HepG2 (cell line): ENCODE results near the gene PRKAR1B. TPM values are rescaled to one million over a fixed set of nuclear protein-coding genes. Genes with fewer than 3 reads are reported as not detected.

Source experiments
- ATAC-seq: fragments of 200-7000 bp; cut with Tn5 transposase; 3 replicates; pipeline ENCODE4 v1.9.1; 2020; ENCODE audit warnings: mild to moderate bottlenecking, moderate library complexity
- BruUV-seq: library from RNA; stranded (reverse); fragments of 400-500 nt; replicated peaks from 2 replicates; lab custom pipeline; 2021; lab: Mats Ljungman, UMichigan
- CTCF ChIA-PET: fragments of 300-600 bp; formaldehyde crosslinking; extraction: SDS; loops from one replicate; lab custom pipeline; 2021; ENCODE audit warnings: low total read pairs, inconsistent platforms, low intra/inter-chr PET ratio; lab: Yijun Ruan, JAX
- POLR2A ChIA-PET: fragments of 350-600 bp; sonication (Branson Sonifier 250); formaldehyde crosslinking; loops from one replicate; lab custom pipeline; 2020; ENCODE audit warnings: antibody characterized with exemption, inconsistent platforms; lab: Yijun Ruan, JAX
- DNase-seq: peaks from one replicate; pipeline ENCODE4 v3.0.0-alpha.2; 2015; ENCODE audit warnings: low spot score
- FAIRE-seq: peaks from 3 replicates; lab custom pipeline; 2011; peaks lifted over from hg19 to GRCh38; lab: Jason Lieb, UNC
- H2AFZ ChIP-seq: one replicate; pipeline ENCODE4 v1.6.1; 2011; ENCODE audit warnings: low read length, inconsistent platforms
- H3K27ac ChIP-seq: fragments of 300-600 bp; 3 replicates; pipeline ENCODE4 v1.8.0; 2011; ENCODE audit warnings: mixed run types, mild to moderate bottlenecking, mixed read lengths, low read length, inconsistent platforms; ENCODE audit not compliant: insufficient read depth; ENCODE audit errors: extremely low read length
- H3K27me3 ChIP-seq, 2 experiments: fragments of 200-600 bp in 1 of 2; 2 replicates in 1 of 2; 3 replicates in 1 of 2; pipeline versions ENCODE4 v1.6.0 to v1.8.0; 2011; ENCODE audit warnings: low read length in 2 of 2, mild to moderate bottlenecking in 2 of 2, moderate library complexity in 2 of 2, inconsistent platforms in 1 of 2; ENCODE audit not compliant: insufficient read depth in 2 of 2, control insufficient read depth in 1 of 2
- H3K36me3 ChIP-seq, 2 experiments: fragments of 200-600 bp in 1 of 2; replicated peaks in 1 of 2; 2 replicates in 1 of 2; 3 replicates in 1 of 2; pipeline versions ENCODE4 v1.5.1 to v1.8.0; 2011; ENCODE audit warnings: low read length in 2 of 2, inconsistent platforms in 1 of 2; ENCODE audit not compliant: insufficient read depth in 2 of 2, control insufficient read depth in 1 of 2
- H3K4me1 ChIP-seq: 2 replicates; pipeline ENCODE4 v1.5.1; 2012; ENCODE audit warnings: low read length, inconsistent platforms; ENCODE audit not compliant: insufficient read depth
- H3K4me2 ChIP-seq: 2 replicates; pipeline ENCODE4 v1.6.0; 2011; ENCODE audit warnings: low read depth, low read length, inconsistent platforms
- H3K4me3 ChIP-seq, 3 experiments: fragments of 200-600 bp in 1 of 3; sonication (generic), shearing (Covaris generic) in 1 of 3; replicated peaks in 1 of 3; 2 replicates each; pipeline ENCODE4 v1.5.1; 2011 to 2016; ENCODE audit warnings: low read length in 3 of 3, inconsistent platforms in 2 of 3, low read depth in 2 of 3, mild to moderate bottlenecking in 2 of 3, control low read depth in 1 of 3, mixed read lengths in 1 of 3; ENCODE audit not compliant: insufficient read depth in 1 of 3
- H3K79me2 ChIP-seq: one replicate; pipeline ENCODE4 v1.6.1; 2011; ENCODE audit warnings: low read length, inconsistent platforms; ENCODE audit not compliant: insufficient read depth
- H3K9ac ChIP-seq: 2 replicates; pipeline ENCODE4 v1.6.0; 2011; ENCODE audit warnings: mild to moderate bottlenecking, low read depth, low read length, inconsistent platforms; ENCODE audit not compliant: insufficient read depth
- H3K9me3 ChIP-seq: 2 replicates; pipeline ENCODE4 v1.5.1; 2012; ENCODE audit warnings: mild to moderate bottlenecking, low read length
- H4K20me1 ChIP-seq: 2 replicates; pipeline ENCODE4 v1.6.0; 2011; ENCODE audit warnings: inconsistent platforms, mild to moderate bottlenecking, low read length, moderate library complexity; ENCODE audit not compliant: insufficient read depth
- ATF3 ChIP-seq: sonication (generic); formaldehyde crosslinking; IDR thresholded peaks from 2 replicates; pipeline ENCODE4 v1.4.0; 2020; ENCODE audit warnings: missing genetic modification reagents
- FOXK2 ChIP-seq: fragments of 450-650 bp; IDR thresholded peaks from 2 replicates; pipeline ENCODE4 v1.6.1; 2016
- PLSCR1 ChIP-seq: sonication (generic); formaldehyde crosslinking; IDR thresholded peaks from 2 replicates; pipeline ENCODE4 v1.5.0; 2020; ENCODE audit warnings: missing genetic modification reagents, mild to moderate bottlenecking, borderline replicate concordance
- POLR2A ChIP-seq, 2 experiments: IDR thresholded peaks; 2 replicates each; pipeline ENCODE4 v1.6.1; 2011; ENCODE audit warnings: low read depth in 2 of 2, low read length in 2 of 2, mild to moderate bottlenecking in 1 of 2, moderate library complexity in 1 of 2; ENCODE audit not compliant: insufficient read depth in 1 of 2
- SP4 ChIP-seq: sonication (generic); formaldehyde crosslinking; IDR thresholded peaks from 2 replicates; pipeline ENCODE4 v1.8.1; 2023; ENCODE audit warnings: mild to moderate bottlenecking, missing genetic modification reagents
- TFAP4 ChIP-seq: sonication (generic); IDR thresholded peaks from 2 replicates; pipeline ENCODE4 v1.6.1; 2016; ENCODE audit warnings: low read depth, borderline replicate concordance
- ZNF512 ChIP-seq: sonication (generic); formaldehyde crosslinking; IDR thresholded peaks from 2 replicates; pipeline ENCODE4 v1.4.0; 2020; ENCODE audit warnings: mild to moderate bottlenecking, missing genetic modification reagents
- WGBS: methylation state at CpG from one replicate; pipeline ENCODE4 v1.1.6; 2017; ENCODE audit warnings: low lambda C conversion rate; 5-methylcytosine and 5-hydroxymethylcytosine counted together
- in situ Hi-C: cut with HindIII; loops from 2 replicates; pipeline ENCODE4 v1.10.0; 2017; ENCODE audit warnings: low pct_unique_long_range_greater_than_20kb; ENCODE audit not compliant: extremely low pct_ligation_motif_present
- intact Hi-C: fragments of 100-400 bp; cut with micrococcal nuclease; formaldehyde crosslinking; loops from one replicate; pipeline ENCODE4 v1.10.0; 2022; ENCODE audit not compliant: unreplicated experiment
- polyA plus RNA-seq, 8 experiments: library from polyadenylated mRNA; depleted of rRNA in 3 of 8; stranded (reverse) in 7 of 8; unstranded in 1 of 8; fragments of >200 nt; fragmentation: Illumina TruSeq in 4 of 8; extraction: Trizol in 4 of 8; gene quantifications; 2 replicates each; pipeline versions ENCODE4 v1.2.1 to v1.2.3, GENCODE V29; 2011 to 2016; ENCODE audit warnings: low read depth in 4 of 8, missing spikeins in 1 of 8, mixed read lengths in 1 of 8; ENCODE audit not compliant: insufficient read depth in 1 of 8
- total RNA-seq, 5 experiments: library from RNA; depleted of rRNA; stranded (reverse); fragments of >200 nt; fragmentation: Illumina TruSeq; extraction: Trizol; gene quantifications; 2 replicates each; pipeline ENCODE4 v1.2.3, GENCODE V29; 2016; ENCODE audit warnings: low read depth in 1 of 5
- TF ChIP-seq, protein P1 (sequence below): sonication (generic); formaldehyde crosslinking; IDR thresholded peaks from 2 replicates; pipeline ENCODE4 v1.5.0; 2020; ENCODE audit warnings: mild to moderate bottlenecking, missing genetic modification reagents
- TF ChIP-seq, protein P2 (sequence below): sonication (generic); formaldehyde crosslinking; IDR thresholded peaks from 2 replicates; pipeline ENCODE4 v1.4.0; 2020; ENCODE audit warnings: missing genetic modification reagents, borderline replicate concordance

Gene PRKAR1B
- total and polyA plus RNA-seq, 2 of the 13 experiments (the other 11 are each of a cell fraction or from before 2014, with no cell fraction given): 7.9 to 28.2 TPM

DNA sequence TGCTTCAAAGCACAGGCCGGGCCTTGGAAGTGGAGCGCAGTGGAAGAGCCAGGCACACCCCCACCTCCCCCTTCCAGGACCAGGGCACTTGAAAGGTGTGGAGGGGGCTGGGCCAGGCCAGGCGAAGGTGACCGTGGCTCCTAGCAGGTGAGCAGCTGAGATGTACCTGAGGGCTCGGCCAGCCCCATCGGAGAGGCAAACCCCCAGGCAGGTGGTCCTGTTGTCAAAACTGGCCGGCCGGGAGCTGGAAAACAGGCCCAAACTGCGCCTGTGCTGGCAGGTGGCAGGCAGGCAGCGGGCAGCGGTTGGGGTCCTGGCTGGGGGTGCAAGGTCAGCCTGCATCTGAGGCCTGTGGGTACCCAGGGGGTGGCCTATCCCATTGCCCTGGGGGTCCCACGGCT lies 97.0 kb downstream of the PRKAR1B start (continued):
- TF ChIP-seq, protein P1, sequence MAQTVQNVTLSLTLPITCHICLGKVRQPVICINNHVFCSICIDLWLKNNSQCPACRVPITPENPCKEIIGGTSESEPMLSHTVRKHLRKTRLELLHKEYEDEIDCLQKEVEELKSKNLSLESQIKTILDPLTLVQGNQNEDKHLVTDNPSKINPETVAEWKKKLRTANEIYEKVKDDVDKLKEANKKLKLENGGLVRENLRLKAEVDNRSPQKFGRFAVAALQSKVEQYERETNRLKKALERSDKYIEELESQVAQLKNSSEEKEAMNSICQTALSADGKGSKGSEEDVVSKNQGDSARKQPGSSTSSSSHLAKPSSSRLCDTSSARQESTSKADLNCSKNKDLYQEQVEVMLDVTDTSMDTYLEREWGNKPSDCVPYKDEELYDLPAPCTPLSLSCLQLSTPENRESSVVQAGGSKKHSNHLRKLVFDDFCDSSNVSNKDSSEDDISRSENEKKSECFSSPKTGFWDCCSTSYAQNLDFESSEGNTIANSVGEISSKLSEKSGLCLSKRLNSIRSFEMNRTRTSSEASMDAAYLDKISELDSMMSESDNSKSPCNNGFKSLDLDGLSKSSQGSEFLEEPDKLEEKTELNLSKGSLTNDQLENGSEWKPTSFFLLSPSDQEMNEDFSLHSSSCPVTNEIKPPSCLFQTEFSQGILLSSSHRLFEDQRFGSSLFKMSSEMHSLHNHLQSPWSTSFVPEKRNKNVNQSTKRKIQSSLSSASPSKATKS (CRISPR knock-in tag): no peak
- no peak for TF ChIP-seq ATF3 (CRISPR knock-in tag)
- TF ChIP-seq, all 625 proteins: peak for 0

DNA sequence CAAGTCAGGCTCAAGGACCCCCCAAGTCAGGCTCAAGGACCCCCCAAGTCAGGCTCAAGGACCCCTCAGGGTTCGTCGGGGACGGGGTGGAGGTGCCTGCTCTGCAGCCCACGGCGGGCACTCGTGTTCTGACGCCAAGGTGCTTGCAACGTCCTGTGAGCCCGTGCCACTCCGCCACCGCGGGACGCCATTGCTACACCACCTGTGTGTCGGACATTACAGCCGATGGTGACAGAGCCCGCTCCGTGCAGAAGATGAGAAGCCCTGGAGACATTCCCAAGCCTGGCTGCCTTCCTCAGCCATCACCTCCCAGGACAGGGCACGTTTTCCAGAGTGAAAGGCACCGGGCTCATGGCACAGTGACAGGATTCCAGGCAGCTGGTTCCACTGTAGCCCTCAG lies 98.3 kb downstream of the PRKAR1B start:
- no peak for FAIRE-seq
- H3K79me2 ChIP-seq: no peaks in the 10 kb centered on the region
- POLR2A ChIA-PET: no interaction called here
- H3K4me3 ChIP-seq: no peak overlapping the region
- no TSS peak for BruUV-seq
- peaks cover 20% of the 10 kb centered on the region for H3K9me3 ChIP-seq
- intact Hi-C loops: no loop called here
- WGBS: 100% methylated on average over 4 of the region's 19 CpGs
- no peak for TF ChIP-seq ZNF512 (CRISPR knock-in tag)
- TF ChIP-seq FOXK2: no peak
- TF ChIP-seq TFAP4: no peak
- TF ChIP-seq, protein P2, sequence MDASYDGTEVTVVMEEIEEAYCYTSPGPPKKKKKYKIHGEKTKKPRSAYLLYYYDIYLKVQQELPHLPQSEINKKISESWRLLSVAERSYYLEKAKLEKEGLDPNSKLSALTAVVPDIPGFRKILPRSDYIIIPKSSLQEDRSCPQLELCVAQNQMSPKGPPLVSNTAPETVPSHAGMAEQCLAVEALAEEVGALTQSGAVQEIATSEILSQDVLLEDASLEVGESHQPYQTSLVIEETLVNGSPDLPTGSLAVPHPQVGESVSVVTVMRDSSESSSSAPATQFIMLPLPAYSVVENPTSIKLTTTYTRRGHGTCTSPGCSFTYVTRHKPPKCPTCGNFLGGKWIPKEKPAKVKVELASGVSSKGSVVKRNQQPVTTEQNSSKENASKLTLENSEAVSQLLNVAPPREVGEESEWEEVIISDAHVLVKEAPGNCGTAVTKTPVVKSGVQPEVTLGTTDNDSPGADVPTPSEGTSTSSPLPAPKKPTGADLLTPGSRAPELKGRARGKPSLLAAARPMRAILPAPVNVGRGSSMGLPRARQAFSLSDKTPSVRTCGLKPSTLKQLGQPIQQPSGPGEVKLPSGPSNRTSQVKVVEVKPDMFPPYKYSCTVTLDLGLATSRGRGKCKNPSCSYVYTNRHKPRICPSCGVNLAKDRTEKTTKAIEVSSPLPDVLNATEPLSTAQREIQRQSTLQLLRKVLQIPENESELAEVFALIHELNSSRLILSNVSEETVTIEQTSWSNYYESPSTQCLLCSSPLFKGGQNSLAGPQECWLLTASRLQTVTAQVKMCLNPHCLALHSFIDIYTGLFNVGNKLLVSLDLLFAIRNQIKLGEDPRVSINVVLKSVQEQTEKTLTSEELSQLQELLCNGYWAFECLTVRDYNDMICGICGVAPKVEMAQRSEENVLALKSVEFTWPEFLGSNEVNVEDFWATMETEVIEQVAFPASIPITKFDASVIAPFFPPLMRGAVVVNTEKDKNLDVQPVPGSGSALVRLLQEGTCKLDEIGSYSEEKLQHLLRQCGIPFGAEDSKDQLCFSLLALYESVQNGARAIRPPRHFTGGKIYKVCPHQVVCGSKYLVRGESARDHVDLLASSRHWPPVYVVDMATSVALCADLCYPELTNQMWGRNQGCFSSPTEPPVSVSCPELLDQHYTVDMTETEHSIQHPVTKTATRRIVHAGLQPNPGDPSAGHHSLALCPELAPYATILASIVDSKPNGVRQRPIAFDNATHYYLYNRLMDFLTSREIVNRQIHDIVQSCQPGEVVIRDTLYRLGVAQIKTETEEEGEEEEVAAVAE (CRISPR knock-in tag): no peak
- no peak for TF ChIP-seq PLSCR1 (CRISPR knock-in tag)
- TF ChIP-seq POLR2A (IDR thresholded peaks at IDR 0.05; ENCODE audit: insufficient read depth in 1 of 2, low read depth in 2 of 2, low read length in 2 of 2): no peak
- TF ChIP-seq SP4 (CRISPR knock-in tag): no peak
- TF ChIP-seq, all 625 proteins: peak for 0
- Histone ChIP-seq H3K36me3 (0 out of 5 replicates have a peak, but pooled peaks cover 0 to 5% of the 10 kb centered on the region in 2 experiments), H4K20me1 (no peaks in the 10 kb centered on the region), H2AFZ (no peak overlapping the region), H3K27ac (no peak overlapping the region), H3K4me2 (no peak overlapping the region), H3K4me1 (no peaks in the 10 kb centered on the region), H3K27me3 (no peaks in the 10 kb centered on the region), H3K9ac (no peak overlapping the region)
- ATAC-seq (no peak), DNase-seq (no peak)
- in situ Hi-C loops: no loop called here
- CTCF ChIA-PET: no interaction called here
